GM18526 (cell line): ENCODE measurements around the gene HECTD4.

Source experiments
- POLR2A ChIP-seq: IDR thresholded peaks from 3 replicates; pipeline ENCODE4 v1.6.1; 2011; ENCODE audit not compliant: insufficient read length; ENCODE audit errors: extremely low read depth

Gene HECTD4

GRCh38 chr12:112208301-112208910 lies 173.8 kb downstream of the HECTD4 start:
- TF ChIP-seq POLR2A: no peak

DNA sequence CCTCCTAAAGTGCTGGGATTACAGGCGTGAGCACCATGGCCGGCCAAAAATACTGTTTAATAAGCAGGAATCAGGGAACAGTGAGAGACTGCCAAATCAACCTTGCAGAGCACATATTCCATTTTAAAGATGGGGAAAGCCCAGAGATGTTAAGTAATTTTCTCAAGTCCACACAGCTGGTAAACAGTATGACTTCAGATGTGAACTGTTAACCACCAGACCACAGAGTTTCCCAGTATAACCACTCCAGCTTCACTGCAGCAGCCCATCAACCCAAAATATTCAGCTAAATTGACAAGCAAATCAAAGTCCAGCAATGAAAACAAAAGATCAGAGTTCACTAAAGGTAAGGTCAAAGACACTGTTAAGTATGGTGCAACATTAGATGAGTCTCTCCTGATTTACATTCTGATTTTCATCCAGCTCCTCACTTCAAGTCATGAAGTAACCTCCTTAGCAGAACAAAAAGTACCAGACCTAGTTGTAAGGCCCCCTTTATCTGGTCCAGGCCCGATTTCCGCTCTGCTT lies 174.8 kb downstream of the HECTD4 start:
- no peak for TF ChIP-seq POLR2A

- TF ChIP-seq POLR2A: no peak
These were observed 175.3 kb downstream of the HECTD4 start for GRCh38 chr12:112206944-112207343.

DNA sequence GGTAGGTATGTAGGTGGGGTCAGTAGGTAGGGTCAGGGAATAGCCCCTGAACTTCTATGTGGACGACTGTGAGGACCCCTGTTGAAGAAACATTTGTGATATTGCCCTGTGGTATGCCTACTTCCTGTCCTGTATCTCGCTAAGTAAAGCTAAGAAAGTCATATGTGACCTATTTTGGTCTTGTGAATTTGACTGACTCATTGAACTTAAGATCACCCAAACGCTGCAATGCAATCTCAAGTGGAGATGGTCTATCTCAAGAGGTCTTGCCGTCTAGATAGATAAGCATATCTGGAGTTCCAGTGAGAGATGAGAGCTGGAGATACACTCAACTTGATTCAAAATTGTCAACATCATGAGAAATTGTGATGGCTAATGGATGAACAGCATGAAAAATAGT lies 183.1 kb downstream of the HECTD4 start:
- TF ChIP-seq POLR2A: no peak

- no peak for TF ChIP-seq POLR2A
These were observed 184.0 kb downstream of the HECTD4 start for GRCh38 chr12:112198120-112198733.

- no peak for TF ChIP-seq POLR2A
These were observed 185.9 kb downstream of the HECTD4 start for GRCh38 chr12:112196196-112196875.

DNA sequence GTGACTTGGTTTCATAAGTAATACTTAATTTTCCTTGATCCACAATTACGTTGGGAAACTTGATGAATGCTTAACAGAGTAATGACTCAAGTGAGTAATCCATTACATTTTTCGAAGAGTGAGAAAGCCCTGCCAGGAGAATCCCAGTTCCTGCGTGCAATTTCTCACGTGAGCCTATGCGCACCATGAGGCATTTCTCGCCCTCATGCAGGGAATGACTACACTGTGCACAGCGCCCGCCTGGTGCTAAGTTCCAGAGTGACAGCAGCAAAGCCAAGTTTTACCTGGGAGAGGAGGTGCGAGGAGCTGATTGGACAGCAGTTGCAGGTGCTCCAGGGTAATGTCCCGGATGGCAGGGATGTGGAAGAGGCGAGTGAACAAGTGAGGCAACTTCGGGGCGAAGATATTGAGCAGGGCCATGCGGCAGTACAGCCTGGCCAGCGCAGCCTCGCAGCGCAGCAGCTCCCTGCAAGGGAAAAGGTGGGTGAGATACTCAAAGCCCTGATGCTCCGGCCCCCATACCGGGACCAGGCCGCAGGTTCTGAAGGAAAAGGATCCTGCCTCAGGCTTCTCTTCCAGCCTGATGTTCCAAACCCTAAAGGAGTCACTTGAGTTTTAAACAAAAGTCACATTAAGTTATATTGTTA lies 187.5 kb downstream of the HECTD4 start:
- no peak for TF ChIP-seq POLR2A

DNA sequence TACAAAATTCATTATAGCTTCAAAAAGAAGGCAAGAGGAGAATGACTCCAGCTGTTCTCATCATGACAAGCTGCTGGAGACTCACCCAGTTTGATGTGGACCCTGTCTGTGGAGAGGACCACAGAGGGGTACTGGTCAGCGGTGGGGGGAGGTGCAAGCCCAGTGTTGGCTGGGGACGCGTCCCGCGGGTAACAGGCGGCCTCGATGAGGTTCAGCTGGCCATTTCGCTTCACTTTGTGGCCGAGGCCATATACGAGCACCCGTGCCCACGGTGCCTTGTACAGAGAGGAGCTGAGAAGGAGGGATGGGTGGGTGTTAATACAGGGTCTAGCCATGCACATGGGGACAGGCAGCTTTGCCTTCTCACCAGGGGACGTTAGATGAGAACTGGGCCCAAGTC lies 189.8 kb downstream of the HECTD4 start:
- no peak for TF ChIP-seq POLR2A

DNA sequence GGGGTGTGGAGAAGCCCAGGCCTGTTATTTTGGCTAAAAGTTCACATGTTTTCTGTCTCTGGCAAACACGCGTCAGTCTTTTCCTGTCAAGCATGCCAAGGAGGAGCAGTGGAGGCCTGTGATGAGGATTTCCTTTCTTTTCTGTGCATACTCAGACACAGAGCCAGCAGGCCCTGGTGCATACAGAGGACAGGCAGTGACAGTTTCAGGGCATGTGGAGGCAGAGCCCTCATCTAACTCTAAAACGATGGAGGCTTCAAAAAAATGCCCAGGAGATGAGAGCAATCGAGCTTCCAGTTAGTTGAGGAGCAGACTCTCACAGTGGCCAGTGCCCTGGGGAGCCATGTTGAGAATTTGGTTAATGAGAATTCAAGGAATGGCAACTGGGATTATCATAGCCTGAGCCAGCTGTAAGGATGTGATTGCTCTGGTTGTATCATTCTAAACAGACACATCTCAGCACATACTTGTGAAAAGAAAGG lies 190.3 kb downstream of the HECTD4 start:
- TF ChIP-seq POLR2A: no peak

DNA sequence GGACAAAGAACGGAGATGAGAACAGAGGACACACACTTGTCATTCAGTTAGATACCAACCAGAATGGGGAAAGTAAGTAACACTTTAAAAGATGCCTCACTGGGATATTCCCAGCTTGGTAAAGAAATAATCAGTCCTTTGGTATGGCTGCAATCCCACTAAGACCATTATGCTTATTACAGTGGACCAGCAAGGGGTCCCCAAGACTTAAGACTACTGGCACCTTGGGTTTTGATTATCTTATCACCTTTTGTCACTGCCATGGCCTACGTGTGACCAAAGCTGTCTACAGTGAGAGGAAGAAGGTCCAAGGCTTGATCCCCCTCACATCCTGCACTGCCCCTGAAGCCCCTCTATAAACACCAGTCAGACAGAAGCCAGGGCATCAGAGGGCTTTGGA lies 191.0 kb downstream of the HECTD4 start:
- no peak for TF ChIP-seq POLR2A

- no peak for TF ChIP-seq POLR2A
These were observed 191.8 kb downstream of the HECTD4 start for GRCh38 chr12:112190231-112191025.

DNA sequence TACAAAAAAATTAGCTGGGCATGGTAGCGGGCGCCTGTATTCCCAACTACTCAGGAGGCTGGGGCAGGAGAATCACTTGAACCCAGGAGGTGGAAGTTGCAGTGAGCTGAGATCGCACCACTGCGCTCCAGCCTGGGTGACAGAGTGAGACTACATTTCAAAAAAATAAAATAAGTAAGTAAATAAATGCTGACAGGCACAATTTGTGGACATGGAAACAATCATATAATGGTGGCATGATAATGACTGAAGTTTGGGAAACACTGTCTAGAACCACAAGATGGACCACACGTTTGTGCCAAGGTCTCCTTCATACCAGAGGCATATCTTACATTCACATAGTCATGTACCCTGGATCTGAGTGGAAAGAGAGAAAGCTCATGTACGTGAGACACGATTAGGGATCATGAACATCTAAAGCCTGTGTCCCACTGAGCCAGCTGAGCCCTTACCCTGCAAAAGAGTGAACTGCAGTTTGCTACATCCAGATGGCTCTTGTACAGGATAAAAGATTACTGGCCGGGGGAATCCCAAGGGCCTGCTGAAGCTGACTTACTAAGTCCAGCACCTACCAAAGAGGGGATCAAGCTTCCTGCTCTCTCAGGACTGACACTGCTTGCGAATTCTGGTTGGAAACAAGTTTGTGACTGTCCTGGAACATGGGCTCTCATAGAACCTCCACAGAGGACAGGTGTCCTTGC lies 194.0 kb downstream of the HECTD4 start:
- TF ChIP-seq POLR2A: no peak

GRCh38 chr12:112185093-112185923 lies 196.9 kb downstream of the HECTD4 start:
- TF ChIP-seq POLR2A: no peak
